Thyroid gland (tissue), 4 donors: ENCODE data around the gene GHRL.

Experiments used
- POLR2A ChIP-seq, 2 donors: fragments of 450-650 bp; IDR thresholded peaks; one replicate each; pipeline ENCODE4 v1.6.1; 2017; ENCODE audit warnings: antibody characterized with exemption in 2 of 2, mild to moderate bottlenecking in 2 of 2, moderate library complexity in 1 of 2
- TF ChIP-seq, protein P1 (sequence below), 6 experiments: fragments of 200-600 bp in 3 of 6; fragments of 450-650 bp in 3 of 6; sonication (generic) in 3 of 6; IDR thresholded peaks; one replicate each; pipeline ENCODE4 v1.5.1; 2016 to 2019; ENCODE audit warnings: antibody characterized with exemption in 6 of 6, mild to moderate bottlenecking in 2 of 6, inconsistent platforms in 1 of 6, moderate library complexity in 1 of 6

DNA sequence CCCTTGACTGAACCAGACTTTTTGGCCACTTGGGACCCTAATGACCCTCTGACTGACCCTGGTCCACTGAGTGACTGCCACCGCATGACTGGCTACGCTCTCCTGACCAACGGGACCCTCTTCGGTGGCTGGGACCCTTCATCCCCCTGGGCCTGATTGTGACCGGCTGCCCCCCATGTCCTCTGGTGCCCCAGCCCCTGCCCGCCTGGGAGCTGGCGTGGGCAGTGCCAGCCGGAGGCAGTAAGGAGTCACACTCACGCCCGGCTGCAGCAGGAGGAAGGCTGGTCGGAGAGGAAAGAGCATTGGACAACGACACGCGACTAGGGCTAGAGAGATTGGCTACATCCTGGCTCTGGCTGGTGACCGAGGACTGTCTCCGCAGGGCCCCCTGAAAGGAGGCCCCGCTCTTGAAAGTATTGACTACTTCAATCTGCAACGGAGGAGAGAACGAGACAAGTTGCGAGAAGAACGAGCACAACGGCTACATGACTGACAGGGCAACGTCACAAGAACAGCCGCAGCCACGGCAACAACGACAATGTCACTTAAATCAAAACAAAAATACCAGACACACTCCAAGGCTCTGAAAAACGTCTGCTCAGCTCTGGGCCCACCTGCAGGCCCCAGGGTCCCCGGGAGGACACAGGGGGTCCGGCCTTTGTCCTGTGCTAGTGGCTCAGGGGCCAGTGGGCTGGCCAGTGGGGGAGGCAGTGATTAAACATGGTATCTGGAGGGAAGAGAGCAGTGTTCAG lies 43.3 kb upstream of the GHRL start:
- no peak for TF ChIP-seq POLR2A (IDR thresholded peaks at IDR 0.05)
- TF ChIP-seq, protein P1, sequence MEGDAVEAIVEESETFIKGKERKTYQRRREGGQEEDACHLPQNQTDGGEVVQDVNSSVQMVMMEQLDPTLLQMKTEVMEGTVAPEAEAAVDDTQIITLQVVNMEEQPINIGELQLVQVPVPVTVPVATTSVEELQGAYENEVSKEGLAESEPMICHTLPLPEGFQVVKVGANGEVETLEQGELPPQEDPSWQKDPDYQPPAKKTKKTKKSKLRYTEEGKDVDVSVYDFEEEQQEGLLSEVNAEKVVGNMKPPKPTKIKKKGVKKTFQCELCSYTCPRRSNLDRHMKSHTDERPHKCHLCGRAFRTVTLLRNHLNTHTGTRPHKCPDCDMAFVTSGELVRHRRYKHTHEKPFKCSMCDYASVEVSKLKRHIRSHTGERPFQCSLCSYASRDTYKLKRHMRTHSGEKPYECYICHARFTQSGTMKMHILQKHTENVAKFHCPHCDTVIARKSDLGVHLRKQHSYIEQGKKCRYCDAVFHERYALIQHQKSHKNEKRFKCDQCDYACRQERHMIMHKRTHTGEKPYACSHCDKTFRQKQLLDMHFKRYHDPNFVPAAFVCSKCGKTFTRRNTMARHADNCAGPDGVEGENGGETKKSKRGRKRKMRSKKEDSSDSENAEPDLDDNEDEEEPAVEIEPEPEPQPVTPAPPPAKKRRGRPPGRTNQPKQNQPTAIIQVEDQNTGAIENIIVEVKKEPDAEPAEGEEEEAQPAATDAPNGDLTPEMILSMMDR (IDR thresholded peaks at IDR 0.05), result no peak
